Sigmoid colon (tissue), 4 donors: Measurements from ENCODE around the gene HSD17B12.

ENCODE experiments used
- POLR2AphosphoS5 ChIP-seq, 4 donors: sonication (generic); formaldehyde crosslinking; IDR thresholded peaks; one replicate each; pipeline ENCODE4 v1.6.1; 2017; ENCODE audit warnings: antibody characterized with exemption in 4 of 4
- TF ChIP-seq, protein P1 (sequence below), 4 experiments: fragments of 450-650 bp in 3 of 4; fragments of 200-600 bp in 1 of 4; IDR thresholded peaks; one replicate each; pipeline ENCODE4 v1.5.1; 2016 to 2019; ENCODE audit warnings: antibody characterized with exemption in 4 of 4, mild to moderate bottlenecking in 3 of 4, moderate library complexity in 2 of 4

DNA sequence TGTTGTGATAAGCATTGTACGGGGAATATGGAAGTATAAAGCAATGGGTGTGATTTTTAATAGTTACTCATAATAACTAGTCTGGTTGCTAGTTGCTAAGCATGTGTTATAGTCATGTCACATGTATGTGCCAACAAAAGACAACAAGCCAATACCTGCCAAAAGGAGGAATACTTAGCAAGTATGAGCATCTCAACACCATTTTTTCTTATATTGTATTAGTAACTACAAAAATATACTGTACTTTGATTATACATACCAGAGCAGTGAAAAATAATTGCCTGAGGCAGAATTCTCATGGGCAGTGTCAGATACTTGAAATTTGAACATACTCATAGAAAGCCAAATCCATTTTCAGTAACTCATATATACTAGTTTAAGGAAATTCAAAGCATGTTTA is 137.7 kb downstream of the HSD17B12 start:
- TF ChIP-seq, protein P1, sequence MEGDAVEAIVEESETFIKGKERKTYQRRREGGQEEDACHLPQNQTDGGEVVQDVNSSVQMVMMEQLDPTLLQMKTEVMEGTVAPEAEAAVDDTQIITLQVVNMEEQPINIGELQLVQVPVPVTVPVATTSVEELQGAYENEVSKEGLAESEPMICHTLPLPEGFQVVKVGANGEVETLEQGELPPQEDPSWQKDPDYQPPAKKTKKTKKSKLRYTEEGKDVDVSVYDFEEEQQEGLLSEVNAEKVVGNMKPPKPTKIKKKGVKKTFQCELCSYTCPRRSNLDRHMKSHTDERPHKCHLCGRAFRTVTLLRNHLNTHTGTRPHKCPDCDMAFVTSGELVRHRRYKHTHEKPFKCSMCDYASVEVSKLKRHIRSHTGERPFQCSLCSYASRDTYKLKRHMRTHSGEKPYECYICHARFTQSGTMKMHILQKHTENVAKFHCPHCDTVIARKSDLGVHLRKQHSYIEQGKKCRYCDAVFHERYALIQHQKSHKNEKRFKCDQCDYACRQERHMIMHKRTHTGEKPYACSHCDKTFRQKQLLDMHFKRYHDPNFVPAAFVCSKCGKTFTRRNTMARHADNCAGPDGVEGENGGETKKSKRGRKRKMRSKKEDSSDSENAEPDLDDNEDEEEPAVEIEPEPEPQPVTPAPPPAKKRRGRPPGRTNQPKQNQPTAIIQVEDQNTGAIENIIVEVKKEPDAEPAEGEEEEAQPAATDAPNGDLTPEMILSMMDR (IDR thresholded peaks at IDR 0.05): no peak
- TF ChIP-seq POLR2AphosphoS5 (IDR thresholded peaks at IDR 0.05): no peak
